EL (cell line): ENCODE data around the gene BPIFB4.

Source experiments
- DNase-seq: peaks from one replicate; pipeline ENCODE4 v3.0.0-alpha.2; 2016

Gene BPIFB4

DNA sequence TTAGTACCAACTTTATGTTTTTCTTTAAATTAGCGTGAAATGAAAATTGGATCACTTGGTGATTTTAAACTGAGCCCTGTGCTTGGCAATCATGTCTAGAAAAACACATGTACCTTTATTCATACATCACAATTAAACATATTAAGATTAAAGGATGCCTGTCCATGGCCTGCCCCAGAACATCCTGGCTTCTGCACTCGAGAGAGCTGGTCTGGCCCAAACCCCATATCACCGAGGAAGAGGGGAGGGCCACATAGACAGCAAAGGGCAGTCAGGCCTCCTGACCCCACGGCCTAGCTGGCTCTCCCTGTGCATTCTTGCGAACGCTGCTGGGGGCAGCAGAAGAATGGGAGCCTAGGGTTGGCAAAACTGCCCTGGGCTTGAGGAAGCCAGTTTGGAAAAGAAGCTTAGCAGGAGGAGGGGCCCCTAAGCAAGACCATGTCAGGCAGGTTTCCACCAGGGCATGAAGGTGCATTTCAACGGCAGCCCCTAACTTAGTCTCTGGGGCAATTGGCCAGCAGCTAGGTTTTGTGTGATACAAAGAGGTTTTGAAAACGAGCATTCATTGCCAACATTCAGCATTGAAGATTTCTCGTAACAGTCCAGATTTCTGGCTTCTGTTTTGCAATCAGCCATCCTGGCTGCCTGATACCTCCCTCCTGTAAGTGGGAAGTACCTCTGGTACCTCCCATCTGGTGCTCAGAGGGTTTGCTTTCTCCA is 17.2 kb upstream of the BPIFB4 start:
- DNase-seq, result no peak

DNA sequence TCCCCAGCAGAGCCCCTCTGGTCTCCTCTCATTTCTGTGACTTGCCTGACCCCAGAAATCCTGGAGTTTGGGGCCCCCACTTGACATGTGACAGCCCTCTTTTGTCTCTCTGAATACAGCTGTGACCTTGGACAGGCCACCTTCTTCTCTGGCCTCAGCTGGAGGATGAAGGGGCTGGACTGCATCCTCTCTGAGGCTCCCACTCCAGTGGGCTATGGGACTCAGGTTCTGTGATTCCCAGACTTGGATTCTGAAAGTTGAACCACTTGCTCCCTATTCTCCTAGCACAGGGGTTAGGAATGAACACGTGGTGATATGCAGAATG is 16.7 kb upstream of the BPIFB4 start:
- no peak for DNase-seq

DNA sequence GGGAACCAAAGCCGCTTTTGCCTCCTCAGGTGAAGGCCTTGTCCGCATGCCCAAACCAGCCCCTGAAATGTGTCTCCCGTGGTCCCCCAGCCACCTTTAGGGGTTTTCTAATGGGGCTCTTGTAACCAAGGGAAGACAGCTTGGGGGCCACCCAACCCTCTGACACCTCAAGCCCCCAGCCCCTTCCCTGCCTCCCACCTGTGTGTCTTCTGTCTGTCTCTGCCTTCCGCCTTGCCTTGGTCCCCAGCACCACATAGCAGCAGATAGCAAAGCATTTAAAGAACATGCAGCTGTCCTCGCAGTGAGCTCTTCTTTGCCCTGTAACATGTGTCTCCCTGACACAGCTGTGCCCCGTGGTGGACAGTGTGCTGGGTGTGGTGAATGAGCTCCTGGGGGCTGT is 16.2 kb upstream of the BPIFB4 start:
- DNase-seq, result no peak

DNA sequence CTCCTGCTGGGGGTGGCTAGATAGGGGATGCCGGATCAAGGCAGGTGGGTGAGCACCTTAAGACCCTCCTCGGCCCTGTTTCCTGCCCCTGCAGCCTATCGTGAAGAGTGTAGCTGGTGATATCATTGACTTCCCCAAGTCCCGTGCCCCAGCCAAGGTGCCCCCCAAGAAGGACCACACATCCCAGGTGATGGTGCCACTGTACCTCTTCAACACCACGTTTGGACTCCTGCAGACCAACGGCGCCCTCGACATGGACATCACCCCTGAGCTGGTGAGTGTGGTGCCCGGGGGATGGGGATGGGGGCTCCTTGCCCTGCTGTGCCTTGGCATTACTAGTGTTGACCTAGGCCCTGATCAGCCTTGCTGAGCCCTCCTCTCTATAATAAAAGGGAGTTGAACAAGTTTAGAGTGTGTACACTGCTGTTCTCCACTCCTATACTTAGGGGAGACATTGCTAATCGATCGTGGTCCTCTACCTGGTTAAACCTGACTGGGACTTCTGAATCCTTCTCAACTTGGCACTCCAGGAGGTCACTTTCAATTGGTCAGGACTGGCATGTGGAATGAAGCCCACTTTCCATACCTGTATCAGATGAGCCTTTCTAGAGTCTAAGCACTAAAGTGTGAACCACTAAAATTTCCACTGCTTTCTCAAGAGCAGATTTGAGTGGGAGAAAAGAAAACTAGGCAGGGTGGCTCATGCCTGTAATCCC is 14.7 kb upstream of the BPIFB4 start:
- DNase-seq, result no peak

DNA sequence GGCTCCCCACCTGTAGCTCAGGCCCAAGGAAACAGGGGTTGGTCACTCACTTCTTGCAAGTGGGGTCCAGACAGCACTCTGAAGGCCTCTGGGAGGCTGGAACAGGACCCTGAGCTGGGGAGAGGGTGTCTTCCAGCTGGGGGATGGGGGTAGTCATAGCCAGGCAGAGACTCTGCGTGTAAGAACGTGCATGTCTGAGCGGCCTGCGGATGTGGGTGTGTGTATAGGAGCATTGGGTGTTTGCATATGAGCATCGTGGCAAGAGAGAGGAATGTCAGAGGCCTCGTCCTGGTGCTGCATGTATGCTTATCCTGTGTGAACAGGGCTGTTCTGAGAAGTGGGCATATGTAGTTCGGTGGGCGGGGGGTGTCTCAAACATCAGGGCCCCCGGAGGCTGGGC is 13.7 kb upstream of the BPIFB4 start:
- no peak for DNase-seq

DNA sequence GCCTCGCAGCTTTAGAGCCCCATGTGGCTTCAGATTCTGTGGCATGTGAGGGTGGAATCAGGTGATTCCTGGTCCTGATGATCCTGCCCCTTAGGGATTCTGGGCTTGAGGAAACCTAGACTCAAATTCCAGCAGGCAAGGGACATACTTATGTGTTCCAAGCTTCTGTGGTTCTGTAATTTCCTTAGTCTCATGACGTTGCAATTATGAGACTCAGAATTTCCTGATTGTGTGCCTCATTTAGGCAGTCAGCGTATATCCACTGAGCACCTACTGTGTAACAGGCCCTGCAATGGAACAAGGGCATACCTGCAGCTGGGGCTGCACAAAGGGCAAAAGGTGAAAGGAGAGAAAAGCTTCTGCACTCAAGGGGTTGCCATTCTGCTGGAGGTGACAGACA is 11.6 kb upstream of the BPIFB4 start:
- no peak for DNase-seq

DNA sequence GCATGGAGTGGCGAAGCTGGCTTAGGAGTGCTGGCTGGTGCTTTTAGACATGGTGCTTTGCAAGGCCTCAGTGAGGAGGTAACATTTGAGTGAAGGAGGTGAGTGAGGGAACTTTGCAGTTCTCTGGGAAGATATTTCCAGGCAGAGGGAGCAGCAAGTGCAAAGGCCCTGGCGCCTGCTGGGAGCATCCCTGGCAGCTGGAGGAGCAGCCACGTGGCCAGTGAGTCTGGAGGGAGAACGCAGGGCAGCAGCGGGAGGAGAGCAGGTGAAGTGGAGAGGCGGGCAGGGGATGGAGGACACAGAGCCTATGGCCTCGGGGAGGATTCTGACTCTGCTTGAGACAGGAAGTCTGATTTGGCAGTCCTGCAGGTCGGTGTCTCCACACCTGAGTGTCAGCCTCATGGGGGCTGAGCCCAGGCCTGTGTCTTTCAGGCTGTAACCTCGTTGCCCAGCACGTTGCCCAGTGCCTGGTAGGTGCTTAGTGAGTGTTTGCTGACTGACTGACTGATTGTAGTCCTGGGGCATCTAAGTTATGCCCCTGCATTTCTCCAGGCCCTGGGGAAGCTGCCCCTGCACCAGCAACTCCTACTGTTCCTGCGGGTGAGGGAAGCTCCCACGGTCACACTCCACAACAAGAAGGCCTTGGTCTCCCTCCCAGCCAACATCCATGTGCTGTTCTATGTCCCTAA is 11.0 kb upstream of the BPIFB4 start:
- DNase-seq, result no peak

DNA sequence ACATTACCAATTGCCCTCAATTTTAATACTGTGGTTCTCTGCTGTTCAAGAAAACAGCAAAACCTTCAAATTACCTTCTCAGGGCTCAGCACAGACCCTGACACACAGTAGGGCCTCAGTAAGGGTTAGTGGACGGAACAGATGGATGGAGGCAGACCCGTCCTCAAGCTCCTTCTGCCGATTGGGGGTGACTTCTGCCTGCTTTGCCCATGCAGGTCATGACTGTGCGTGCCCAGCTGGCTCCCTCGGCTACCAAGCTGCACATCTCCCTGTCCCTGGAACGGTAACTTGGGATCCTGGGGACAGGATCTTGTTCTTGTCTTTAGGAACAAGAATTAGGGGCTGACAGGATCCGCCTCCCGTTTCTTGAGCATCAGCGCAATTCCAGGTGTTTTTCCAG is 9.8 kb upstream of the BPIFB4 start:
- DNase-seq, result no peak

DNA sequence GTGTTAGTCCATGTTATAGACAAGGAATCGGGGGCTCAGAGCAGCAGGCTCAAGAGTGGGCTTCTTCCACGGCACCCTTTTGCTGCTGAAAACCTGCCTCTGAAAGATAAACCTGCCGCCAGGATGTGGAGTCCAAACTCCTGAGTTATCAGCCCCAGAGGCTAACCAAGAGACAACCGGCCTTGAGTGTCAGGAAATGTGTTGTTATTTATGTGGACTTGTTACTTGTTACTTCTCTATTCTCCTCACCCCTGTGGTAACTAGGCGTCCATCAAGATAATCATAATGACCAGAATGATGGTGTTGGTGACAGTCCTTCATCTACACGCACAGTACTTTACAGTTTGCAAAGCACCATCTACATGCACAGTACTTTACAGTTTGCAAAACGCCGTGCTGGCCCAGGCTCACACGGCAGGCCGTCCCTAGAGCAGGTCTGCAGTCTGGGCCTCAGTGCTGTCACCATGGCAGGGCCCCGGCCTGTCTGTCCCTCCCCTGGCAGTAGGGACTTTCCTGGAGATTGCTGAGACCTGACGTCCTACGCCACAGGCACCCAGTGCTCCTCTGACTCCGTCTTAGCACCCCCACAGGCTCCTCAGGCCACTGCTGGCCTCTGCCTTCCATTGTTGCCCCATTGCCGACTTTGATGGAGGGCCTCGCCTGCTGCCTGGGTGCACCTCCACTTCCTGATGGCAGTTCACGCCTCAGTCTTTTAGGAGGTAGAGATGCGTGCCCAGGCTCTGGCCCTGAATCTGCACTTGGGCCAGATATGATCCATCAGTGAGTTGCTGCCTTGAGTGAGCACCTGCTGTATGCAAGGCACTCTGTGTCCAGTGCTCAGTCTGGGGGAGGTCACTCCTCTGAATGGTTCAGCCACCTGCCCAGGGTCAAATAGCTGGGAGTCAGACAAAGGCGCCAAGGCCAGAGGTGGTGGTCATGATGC is 9.1 kb upstream of the BPIFB4 start:
- no peak for DNase-seq

DNA sequence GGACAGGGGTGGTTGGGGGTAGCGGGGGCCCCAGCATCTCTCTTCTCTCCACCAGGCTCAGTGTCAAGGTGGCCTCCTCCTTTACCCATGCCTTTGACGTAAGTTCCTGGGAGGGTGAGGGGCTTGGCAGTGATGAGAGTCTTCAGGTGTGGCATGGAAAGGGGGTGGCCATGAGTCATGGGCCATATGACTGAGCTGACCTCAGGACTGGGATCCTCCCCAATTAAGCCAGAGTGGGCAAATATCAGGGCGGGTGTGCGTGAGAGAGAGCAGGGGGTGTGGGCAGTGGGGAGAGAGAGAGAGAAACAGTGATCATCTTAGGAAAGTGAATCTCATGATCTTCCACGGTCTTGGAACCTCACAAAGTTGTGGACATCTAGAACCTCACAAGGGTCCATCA is 8.2 kb upstream of the BPIFB4 start:
- DNase-seq, result no peak

DNA sequence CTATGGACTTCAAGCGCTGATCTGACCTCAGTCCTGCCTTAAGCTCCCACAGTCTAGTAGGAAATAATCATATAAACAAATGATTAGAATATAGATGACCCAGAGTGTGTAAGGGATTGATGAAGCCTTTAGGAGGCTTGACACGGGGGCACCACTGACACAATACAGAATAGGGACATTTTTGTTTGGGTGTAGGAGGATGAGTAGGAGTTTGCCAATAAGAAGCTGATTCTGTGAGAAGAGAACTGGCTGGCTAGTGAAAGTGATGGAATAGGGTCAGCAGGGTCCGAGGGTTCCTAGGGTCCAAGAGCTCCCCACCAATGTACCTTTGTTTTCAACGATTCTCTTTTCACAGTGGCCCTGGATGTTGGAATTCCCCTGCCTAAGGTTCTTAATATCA is 7.1 kb upstream of the BPIFB4 start:
- no peak for DNase-seq

DNA sequence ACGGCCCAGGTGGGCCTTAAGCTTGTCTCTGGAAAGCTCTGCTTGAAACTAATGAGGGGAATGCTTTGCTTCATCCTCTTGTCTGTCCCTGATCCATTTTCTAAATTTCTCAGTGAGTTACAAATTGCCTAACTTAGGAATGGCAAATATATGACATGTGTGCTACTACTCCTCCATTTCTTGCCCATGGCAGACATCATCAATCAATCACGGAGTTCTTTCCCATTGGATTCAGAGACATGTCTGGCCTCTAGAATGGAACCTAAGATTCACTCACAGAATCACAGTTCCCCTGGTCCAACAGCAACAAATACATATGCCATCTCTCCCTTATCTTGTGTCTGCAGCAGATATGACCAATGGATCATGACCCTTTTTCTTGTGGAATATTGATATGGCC is 6.6 kb upstream of the BPIFB4 start:
- no peak for DNase-seq

DNA sequence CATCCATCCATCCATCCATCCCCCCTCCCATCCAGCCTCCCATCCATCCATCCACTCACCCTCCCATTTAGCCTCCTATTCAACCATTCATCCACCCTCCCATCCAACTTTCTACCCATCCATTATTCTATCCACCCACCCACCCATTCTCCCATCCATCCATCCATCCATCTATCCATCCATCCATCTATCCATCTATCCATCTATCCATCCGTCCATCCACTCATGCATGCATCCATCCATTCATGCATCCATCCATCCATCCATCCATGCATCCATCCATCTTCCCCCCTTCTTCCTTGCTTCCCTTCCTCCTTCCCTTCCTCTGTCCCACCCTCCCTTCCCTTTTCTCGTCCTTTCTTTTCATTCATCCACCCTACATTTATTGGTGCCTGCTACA is 4.8 kb upstream of the BPIFB4 start:
- no peak for DNase-seq

DNA sequence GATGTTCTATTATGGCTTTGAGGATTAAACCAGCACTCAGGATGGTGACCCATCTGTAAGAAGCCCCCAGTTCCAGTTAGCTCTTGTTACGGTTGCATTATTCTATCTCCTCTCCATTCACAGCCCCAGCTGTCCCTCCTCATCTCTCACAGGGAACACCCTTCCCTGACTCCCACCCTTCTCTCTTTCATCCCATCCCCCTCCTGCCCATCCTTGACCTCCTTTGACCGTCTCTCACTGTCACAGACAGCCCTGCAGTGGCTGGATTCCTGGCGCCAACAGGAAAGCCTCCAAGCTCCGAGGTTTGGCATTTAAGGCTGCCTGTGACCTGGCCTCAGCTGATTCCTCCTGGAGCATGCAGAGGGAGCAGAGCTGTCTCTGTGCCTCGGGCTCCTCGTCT is 4.2 kb upstream of the BPIFB4 start:
- no peak for DNase-seq

DNA sequence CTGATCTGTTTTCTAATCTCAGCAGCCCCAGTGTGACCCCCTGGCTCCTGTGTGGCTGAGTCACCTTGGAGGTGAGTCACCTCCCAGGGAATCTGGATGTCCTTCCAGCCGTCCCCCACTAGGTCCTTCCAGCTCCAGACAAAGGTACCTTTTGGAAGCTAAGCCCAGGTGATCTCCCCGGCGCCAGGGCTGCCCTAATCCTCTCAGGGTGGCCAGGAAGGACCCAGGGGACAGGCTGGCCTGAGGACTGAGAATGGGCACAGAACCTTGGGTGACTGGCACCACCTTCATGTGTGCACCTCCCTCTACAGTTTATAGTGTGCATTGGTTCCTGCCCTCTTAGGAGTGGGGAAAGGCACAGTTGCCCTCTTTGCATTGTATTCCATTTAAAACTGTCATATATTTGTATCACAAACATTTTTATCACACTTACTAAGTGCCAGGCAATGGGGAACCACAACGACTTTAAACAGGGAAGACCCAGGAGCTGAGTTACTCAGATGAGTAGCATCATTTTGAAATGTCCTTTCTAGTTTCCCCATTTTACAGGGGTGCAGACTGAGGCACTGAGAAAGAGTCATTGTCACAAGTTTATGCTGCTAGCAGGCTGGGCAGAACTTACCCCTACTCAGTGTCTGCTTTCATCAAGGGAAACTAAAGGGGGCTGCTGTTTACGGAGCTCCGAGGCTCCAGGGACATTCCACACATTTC is 2.6 kb upstream of the BPIFB4 start:
- peak; percentile 6 for DNase-seq

DNA sequence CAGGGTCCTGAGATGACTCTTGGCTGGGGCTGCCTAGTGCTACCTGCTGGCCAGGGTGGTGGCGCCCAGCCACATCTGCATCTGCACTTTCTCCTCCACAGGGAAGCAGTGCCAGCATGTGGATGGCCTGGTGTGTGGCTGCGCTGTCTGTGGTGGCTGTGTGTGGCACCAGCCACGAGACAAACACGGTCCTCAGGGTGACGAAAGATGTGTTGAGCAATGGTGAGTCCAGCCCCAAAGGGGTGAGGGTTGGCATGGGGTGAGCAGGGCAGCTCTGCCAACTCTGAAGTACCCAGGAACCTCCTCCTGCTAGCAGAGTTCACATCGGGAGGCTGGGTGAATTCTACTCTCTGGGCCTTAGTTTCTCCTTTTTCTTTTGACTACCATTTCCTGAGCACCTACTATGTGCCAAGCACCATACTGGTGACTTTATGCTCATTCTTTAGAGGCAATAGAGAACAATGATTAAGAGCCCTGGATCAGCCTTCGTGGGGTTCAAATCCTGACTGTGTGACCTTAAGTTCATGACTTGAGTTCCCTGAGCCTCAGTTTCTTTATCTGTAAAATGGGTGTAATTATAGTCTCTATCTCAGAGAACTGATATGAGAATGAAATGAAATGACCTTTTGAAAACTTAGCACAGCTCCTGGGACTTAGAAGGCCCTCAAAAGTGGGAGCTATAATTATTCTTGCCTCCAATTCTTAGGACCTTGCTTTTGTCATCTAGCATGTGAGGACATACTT is 2.1 kb downstream of the BPIFB4 start:
- DNase-seq, result no peak

DNA sequence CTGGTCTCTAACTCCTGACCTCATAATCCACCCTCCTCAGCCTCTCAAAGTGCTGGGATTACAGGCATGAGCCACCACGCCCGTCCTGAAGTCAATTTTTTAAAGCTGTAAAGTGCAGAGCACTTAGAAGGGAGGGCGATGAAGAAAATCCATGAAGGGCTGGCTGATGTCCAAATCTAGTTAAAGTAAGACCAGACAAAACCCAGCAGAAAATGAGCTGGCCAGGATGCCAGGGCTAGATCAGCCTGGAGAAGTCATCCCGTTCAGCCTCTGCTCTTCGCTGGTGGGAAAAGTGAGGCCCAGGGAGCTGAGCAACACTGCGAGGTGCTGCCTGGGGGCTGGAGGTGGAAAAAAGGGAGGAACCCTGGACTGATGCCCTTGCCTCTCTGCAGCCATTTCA is 3.1 kb downstream of the BPIFB4 start:
- DNase-seq, result no peak

DNA sequence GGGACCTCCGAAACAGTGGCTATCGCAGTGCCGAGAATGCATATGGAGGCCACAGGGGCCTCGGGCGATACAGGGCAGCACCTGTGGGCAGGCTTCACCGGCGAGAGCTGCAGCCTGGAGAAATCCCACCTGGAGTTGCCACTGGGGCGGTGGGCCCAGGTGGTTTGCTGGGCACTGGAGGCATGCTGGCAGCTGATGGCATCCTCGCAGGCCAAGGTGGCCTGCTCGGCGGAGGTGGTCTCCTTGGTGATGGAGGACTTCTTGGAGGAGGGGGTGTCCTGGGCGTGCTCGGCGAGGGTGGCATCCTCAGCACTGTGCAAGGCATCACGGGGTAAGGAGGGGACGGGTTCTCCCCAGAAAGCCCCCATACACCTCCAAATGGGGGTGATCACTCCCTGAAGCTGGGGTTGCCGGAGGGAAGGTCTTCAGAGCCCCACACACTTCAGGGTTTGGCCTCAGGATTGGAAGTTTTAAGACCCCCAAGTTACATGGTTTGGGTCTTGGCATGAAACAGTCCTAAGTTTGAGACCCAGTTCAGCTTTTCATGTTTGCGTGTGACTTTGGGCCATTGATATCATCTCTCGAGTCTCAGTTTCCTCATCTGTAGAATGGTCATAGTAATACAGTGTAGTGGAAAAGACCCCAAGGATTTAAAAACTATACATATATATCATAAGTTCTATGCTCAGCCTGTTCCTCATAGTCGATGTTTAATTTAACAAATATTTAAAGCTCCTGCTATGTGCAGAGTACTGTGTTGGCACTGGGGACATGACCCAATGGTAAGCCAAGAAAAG is 4.3 kb downstream of the BPIFB4 start:
- DNase-seq, result no peak

DNA sequence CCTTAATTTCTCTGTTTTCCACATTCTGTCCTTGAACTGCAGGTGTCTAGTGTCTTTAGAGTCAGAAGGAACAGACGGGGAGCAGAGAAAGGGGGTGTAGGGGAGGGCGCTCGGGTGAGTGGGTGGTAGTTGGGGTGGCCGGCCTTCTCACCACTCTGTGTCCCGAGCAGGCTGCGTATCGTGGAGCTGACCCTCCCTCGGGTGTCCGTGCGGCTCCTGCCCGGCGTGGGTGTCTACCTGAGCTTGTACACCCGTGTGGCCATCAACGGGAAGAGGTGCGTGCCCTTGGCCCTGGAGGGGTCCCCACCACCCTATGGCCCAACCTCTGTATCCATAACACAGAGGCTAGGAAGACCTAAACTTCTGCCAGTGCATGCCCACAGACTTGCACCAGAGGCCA is 5.3 kb downstream of the BPIFB4 start:
- DNase-seq, result no peak

DNA sequence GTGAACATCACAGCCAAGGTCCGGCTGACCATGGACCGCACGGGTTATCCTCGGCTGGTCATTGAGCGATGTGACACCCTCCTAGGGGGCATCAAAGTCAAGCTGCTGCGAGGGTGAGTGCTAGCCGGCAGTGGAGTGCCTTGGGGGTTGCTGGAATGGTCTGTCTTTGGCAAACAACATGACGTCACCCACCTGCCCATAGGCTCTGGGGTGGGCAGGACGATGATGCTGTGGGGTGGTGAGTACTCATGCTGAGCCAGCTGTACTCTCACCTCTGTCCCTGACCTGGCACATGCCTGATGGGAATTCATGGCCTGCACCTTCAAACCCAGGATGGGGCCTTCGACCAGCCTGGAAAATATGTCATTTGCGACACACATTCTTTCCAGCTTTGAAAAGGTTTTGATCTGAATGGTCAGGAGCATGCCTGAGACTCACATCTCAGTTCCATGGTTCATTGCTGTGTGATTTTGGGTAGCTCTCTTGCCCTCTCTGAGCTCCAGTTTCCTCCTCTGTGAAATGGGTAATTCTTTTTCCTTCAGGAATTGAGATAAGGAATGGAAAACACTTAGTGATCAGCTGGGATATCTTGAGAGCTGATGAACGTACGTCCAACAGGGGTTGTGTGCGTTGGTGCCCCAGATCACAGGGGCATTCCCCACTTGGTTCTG is 6.7 kb downstream of the BPIFB4 start:
- no peak for DNase-seq
